ENCODE data around the gene DNAH11.

- no peak for TF ChIP-seq MAFK (IDR thresholded peaks at IDR 0.05; ENCODE audit: low read depth, low read length)
- no peak for TF ChIP-seq POLR2A (IDR thresholded peaks at IDR 0.05; ENCODE audit: low read depth, low read length)
- TF ChIP-seq CTCF (conservative IDR thresholded peaks at IDR 0.05; ENCODE audit: low read depth, low read length): no peak
- TF ChIP-seq, protein P1, sequence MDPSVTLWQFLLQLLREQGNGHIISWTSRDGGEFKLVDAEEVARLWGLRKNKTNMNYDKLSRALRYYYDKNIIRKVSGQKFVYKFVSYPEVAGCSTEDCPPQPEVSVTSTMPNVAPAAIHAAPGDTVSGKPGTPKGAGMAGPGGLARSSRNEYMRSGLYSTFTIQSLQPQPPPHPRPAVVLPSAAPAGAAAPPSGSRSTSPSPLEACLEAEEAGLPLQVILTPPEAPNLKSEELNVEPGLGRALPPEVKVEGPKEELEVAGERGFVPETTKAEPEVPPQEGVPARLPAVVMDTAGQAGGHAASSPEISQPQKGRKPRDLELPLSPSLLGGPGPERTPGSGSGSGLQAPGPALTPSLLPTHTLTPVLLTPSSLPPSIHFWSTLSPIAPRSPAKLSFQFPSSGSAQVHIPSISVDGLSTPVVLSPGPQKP (IDR thresholded peaks at IDR 0.05; ENCODE audit: borderline replicate concordance, low read depth, low read length): no peak
- no peak for TF ChIP-seq FOS (IDR thresholded peaks at IDR 0.05; ENCODE audit: low read depth, low read length)
- TF ChIP-seq RAD21 (IDR thresholded peaks at IDR 0.05; ENCODE audit: low read length): no peak
- no peak for TF ChIP-seq RCOR1 (IDR thresholded peaks at IDR 0.05; ENCODE audit: insufficient replicate concordance, low read length)
- TF ChIP-seq, protein P2, sequence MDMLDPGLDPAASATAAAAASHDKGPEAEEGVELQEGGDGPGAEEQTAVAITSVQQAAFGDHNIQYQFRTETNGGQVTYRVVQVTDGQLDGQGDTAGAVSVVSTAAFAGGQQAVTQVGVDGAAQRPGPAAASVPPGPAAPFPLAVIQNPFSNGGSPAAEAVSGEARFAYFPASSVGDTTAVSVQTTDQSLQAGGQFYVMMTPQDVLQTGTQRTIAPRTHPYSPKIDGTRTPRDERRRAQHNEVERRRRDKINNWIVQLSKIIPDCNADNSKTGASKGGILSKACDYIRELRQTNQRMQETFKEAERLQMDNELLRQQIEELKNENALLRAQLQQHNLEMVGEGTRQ (IDR thresholded peaks at IDR 0.05; ENCODE audit: low read depth, low read length): no peak
- TF ChIP-seq CEBPB (IDR thresholded peaks at IDR 0.05; ENCODE audit: low read depth, low read length): no peak
- no peak for TF ChIP-seq MAZ (IDR thresholded peaks at IDR 0.05; ENCODE audit: borderline replicate concordance, low read depth, low read length)
- no peak for TF ChIP-seq SMC3 (IDR thresholded peaks at IDR 0.05; ENCODE audit: low read depth, low read length)
- TF ChIP-seq MXI1 (IDR thresholded peaks at IDR 0.05; ENCODE audit: borderline replicate concordance, low read depth, low read length): no peak
Measured at GRCh38 chr7:21918216-21918615, 375.4 kb downstream of the DNAH11 start.

All from IMR-90 (cell line).